MM.1S (cell line): ENCODE results near the gene KRTAP10-3.

Experiments used
- EZH2 ChIP-seq: fragments of 300-600 bp; sonication (generic); optimal IDR thresholded peaks from 2 replicates; pipeline ENCODE3; 2017; ENCODE audit warnings: low read depth, mild to moderate bottlenecking, antibody characterized with exemption, low read length, mixed read lengths
- TF ChIP-seq, protein P1 (sequence below): fragments of 300-600 bp; sonication (generic); IDR thresholded peaks from 2 replicates; pipeline ENCODE4 v1.5.1; 2016; ENCODE audit warnings: antibody characterized with exemption, low read length, mixed read lengths

DNA sequence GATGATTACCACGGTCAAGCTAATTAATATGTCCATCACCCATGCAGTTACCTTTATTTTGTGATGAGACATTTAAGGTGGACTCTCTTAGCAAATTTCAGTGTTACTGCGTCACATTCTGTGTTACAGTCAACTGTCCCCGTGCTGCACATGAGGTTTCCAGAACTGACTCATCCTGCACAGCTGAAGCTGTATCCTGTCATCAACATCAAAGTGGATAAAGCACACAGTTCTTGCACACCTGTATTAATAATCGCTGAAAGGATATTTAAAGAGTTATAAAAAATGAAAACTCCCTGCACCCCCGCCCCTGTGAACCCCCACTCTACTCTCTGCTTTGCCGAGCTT is 25.2 kb upstream of the KRTAP10-3 start:
- TF ChIP-seq EZH2: no peak
- TF ChIP-seq, protein P1, sequence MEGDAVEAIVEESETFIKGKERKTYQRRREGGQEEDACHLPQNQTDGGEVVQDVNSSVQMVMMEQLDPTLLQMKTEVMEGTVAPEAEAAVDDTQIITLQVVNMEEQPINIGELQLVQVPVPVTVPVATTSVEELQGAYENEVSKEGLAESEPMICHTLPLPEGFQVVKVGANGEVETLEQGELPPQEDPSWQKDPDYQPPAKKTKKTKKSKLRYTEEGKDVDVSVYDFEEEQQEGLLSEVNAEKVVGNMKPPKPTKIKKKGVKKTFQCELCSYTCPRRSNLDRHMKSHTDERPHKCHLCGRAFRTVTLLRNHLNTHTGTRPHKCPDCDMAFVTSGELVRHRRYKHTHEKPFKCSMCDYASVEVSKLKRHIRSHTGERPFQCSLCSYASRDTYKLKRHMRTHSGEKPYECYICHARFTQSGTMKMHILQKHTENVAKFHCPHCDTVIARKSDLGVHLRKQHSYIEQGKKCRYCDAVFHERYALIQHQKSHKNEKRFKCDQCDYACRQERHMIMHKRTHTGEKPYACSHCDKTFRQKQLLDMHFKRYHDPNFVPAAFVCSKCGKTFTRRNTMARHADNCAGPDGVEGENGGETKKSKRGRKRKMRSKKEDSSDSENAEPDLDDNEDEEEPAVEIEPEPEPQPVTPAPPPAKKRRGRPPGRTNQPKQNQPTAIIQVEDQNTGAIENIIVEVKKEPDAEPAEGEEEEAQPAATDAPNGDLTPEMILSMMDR: no peak
